Astrocyte (in vitro differentiated cells and primary cell): ENCODE results near the gene FST.

Experiments used
- CTCF ChIP-seq: IDR thresholded peaks from 2 replicates; pipeline ENCODE4 v1.5.1; 2011; ENCODE audit warnings: low read depth, mild to moderate bottlenecking, inconsistent platforms, low read length, moderate library complexity; ENCODE audit not compliant: insufficient read depth
- EZH2 ChIP-seq: IDR thresholded peaks from 2 replicates; pipeline ENCODE4 v1.6.1; 2012; ENCODE audit warnings: mild to moderate bottlenecking, low read length, inconsistent platforms; ENCODE audit not compliant: insufficient read depth

- TF ChIP-seq CTCF: no peak
- TF ChIP-seq EZH2: no peak
Observed at GRCh38 chr5:53453898-53454718, 26.3 kb upstream of the FST start.
